GM12801 (cell line): ENCODE data around the gene HPCAL4.

Experiments
- TF ChIP-seq, protein P1 (sequence below): IDR thresholded peaks from one replicate; pipeline ENCODE4 v1.5.1; 2011; ENCODE audit warnings: control low read depth; ENCODE audit not compliant: insufficient read length; ENCODE audit errors: extremely low read depth

HPCAL4 gene

DNA sequence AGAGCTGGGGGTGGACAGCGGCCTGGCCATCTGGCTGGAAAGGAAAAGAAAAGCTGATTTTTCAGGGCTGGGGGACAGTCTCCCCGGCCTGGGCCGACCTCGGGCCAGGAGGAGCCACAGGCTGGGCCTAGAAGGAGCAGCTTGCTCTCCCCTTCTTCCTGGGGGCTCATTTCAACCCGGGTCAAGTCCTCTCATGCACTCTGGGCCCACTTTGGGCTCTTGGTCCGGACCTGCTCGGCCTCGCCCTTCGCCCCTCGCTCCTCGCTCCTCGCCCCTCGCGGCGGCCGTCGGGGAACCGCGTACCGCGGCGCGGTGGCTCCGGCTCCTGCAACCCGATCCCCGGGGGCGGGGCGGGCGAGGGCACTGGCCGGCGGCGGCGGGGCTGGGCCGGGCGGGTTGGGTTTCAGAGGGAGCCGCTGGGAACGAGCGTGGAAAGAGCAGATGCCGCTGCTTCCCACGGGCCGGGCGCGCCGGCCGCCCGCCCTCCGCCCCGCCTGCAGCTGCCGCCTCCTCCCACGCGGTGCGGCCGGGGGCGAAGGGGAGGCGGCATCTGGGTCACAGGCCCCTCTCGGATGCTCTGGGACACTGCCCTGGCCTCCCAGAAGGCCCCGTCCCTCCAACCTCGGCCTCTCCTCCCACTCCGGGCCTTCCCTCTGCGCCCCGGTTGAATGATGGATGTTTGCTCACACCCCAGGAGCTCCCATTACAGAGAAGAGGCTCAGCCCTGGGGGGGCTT, 58.4 kb downstream of the HPCAL4 start:
- TF ChIP-seq, protein P1, sequence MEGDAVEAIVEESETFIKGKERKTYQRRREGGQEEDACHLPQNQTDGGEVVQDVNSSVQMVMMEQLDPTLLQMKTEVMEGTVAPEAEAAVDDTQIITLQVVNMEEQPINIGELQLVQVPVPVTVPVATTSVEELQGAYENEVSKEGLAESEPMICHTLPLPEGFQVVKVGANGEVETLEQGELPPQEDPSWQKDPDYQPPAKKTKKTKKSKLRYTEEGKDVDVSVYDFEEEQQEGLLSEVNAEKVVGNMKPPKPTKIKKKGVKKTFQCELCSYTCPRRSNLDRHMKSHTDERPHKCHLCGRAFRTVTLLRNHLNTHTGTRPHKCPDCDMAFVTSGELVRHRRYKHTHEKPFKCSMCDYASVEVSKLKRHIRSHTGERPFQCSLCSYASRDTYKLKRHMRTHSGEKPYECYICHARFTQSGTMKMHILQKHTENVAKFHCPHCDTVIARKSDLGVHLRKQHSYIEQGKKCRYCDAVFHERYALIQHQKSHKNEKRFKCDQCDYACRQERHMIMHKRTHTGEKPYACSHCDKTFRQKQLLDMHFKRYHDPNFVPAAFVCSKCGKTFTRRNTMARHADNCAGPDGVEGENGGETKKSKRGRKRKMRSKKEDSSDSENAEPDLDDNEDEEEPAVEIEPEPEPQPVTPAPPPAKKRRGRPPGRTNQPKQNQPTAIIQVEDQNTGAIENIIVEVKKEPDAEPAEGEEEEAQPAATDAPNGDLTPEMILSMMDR = no peak

DNA sequence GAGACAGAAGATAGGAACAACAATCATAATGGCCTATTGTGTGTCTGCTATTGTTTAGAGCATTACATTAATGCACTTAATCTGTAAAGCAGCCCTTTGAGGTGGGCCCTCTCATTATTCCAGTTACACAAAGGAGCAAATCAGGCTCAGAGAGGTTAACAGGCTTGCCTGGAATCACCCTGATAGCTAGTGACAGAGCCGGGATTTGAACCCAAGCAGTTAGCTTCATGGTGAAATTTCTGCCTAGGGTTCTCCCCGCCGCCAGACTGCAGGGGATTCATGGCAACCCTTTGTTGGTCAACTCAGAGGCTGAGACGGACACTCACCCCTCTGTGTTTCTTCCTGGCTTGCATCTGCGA, 58.9 kb downstream of the HPCAL4 start:
- TF ChIP-seq, protein P1 = no peak

DNA sequence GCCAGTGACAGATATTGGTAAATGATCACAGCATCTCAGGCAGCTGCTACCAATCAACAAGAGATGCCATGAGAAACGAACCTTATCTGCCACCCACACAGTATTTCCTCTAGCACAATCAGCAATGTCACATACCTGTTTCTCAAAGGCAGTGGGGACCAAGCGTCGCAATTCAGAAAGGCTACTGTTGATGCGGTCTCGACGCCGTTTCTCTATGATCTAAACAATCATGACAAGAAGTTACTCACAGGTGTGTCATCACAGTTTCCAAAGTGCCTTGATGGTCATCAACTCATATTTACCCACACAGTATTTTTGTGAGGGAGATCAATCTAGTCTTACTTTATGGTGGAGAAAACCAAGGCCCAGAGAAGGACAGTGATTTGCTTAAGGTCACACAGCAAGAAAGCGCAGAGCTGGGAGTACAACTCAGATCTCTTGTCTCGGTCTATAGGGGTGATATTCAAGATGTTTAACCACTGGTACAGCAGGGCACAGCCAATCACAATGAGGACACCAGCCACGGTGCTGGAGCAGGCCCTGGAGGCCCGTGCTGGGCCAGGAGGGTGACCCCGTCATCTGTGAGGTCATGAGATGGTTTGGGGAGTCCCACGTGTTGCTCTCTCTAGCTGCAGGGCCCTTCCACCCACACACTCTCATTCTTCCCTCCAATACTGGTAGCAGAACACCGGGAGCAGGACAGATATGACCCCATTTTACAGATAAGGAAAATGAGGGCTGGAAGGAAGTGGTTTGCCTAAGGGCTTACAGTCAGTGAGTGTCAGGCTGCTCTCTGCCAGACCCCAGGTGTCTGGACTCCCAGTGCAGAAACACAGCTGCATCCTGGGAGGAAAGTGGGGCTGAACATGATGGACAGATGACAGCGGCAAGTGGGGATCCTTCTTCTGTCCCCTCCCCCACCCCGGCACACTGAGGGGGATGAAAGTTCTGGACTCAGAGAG, 59.6 kb downstream of the HPCAL4 start:
- TF ChIP-seq, protein P1 = no peak

DNA sequence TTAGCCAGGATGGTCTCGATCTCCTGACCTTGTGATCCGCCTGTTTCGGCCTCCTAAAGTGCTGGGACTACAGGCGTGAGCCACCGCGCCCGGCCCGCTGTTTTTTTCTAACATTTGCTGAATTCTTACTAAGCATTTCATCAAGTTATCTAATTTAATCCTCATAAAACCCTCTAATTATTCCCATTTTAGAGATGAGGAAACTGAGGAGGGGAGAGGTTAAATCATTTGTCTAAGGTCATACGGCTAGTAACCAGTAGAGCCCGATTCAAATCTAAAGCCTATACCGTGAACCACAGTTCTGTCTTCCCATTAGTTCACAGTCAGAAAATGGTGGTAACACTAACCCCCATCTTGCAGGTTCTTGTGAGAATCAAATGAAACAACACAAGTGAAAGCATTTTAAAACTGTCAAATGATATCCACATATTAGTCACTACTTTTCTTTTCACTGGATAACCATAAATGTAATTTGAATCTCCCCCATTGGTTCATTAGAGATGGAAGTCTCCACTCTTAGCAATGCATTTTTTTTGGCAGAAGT, 62.4 kb downstream of the HPCAL4 start:
- TF ChIP-seq, protein P1 = no peak
